OCI-LY1 (cell line): ENCODE results near the gene FTCDNL1.

ENCODE experiments used
- H2AFZ ChIP-seq: fragments of 200-600 bp; sonication (generic), shearing (Covaris generic); 2 replicates; pipeline ENCODE4 v1.6.0; 2014; ENCODE audit warnings: antibody characterized with exemption, mild to moderate bottlenecking, low read length
- H3F3A ChIP-seq: fragments of 200-600 bp; sonication (generic), shearing (Covaris generic); 2 replicates; pipeline ENCODE4 v1.6.0; 2014; ENCODE audit warnings: mild to moderate bottlenecking, antibody characterized with exemption, low read length, moderate library complexity; ENCODE audit not compliant: insufficient read depth
- H3K27ac ChIP-seq: fragments of 200-600 bp; sonication (generic); 2 replicates; pipeline ENCODE4 v1.5.1; 2014; ENCODE audit warnings: low read length, mixed run types, mild to moderate bottlenecking, low read depth; ENCODE audit not compliant: poor library complexity, severe bottlenecking
- H3K27me3 ChIP-seq: fragments of 200-600 bp; sonication (generic); 2 replicates; pipeline ENCODE4 v1.6.0; 2014; ENCODE audit warnings: antibody characterized with exemption, mild to moderate bottlenecking, low read length, moderate library complexity; ENCODE audit not compliant: insufficient read depth
- H3K36me3 ChIP-seq: fragments of 200-600 bp; sonication (generic); 2 replicates; pipeline ENCODE4 v1.6.1; 2014; ENCODE audit warnings: mild to moderate bottlenecking, antibody characterized with exemption, low read length, moderate library complexity, mixed read lengths; ENCODE audit not compliant: insufficient read depth
- H3K4me1 ChIP-seq: fragments of 200-600 bp; sonication (generic); 2 replicates; pipeline ENCODE4 v1.5.1; 2014; ENCODE audit warnings: mild to moderate bottlenecking, low read length, moderate library complexity; ENCODE audit not compliant: insufficient read depth, severe bottlenecking
- H3K4me2 ChIP-seq: fragments of 200-600 bp; sonication (generic), shearing (Covaris generic); 2 replicates; pipeline ENCODE4 v1.6.1; 2014; ENCODE audit warnings: low read length
- H3K4me3 ChIP-seq: fragments of 200-600 bp; sonication (generic); 2 replicates; pipeline ENCODE4 v1.5.1; 2014; ENCODE audit warnings: low read length, low read depth, mild to moderate bottlenecking, mixed read lengths; ENCODE audit not compliant: poor library complexity, severe bottlenecking
- H3K79me2 ChIP-seq: fragments of 200-600 bp; shearing (Covaris generic); 2 replicates; pipeline ENCODE4 v1.6.1; 2016; ENCODE audit warnings: mixed run types, low read length, mixed read lengths; ENCODE audit not compliant: insufficient read depth
- H3K9ac ChIP-seq: fragments of 200-600 bp; sonication (generic), shearing (Covaris generic); 2 replicates; pipeline ENCODE4 v1.6.1; 2014; ENCODE audit warnings: mild to moderate bottlenecking, low read length, mixed read lengths
- H3K9me2 ChIP-seq: fragments of 200-600 bp; sonication (generic), shearing (Covaris generic); 2 replicates; pipeline ENCODE4 v1.6.1; 2014; ENCODE audit warnings: low read depth, mild to moderate bottlenecking, low read length, mixed read lengths
- H3K9me3 ChIP-seq: fragments of 200-600 bp; shearing (Covaris generic); 2 replicates; pipeline ENCODE4 v1.6.1; 2014; ENCODE audit warnings: low read length, mixed read lengths
- H4K20me1 ChIP-seq: fragments of 200-600 bp; sonication (generic), shearing (Covaris generic); 2 replicates; pipeline ENCODE4 v1.6.0; 2016; ENCODE audit warnings: mild to moderate bottlenecking, low read length; ENCODE audit not compliant: insufficient read depth
- EZH2 ChIP-seq: fragments of 200-600 bp; sonication (generic), shearing (Covaris generic); IDR thresholded peaks from 2 replicates; pipeline ENCODE4 v1.8.0; 2017; ENCODE audit warnings: borderline replicate concordance, mixed run types, mild to moderate bottlenecking, antibody characterized with exemption, low read length, moderate library complexity, mixed read lengths
- TF ChIP-seq, protein P1 (sequence below): fragments of 200-600 bp; sonication (generic), shearing (Covaris generic); IDR thresholded peaks from 2 replicates; pipeline ENCODE4 v1.5.1; 2017; ENCODE audit warnings: mild to moderate bottlenecking, antibody characterized with exemption, low read length, moderate library complexity, mixed read lengths

FTCDNL1 gene

DNA sequence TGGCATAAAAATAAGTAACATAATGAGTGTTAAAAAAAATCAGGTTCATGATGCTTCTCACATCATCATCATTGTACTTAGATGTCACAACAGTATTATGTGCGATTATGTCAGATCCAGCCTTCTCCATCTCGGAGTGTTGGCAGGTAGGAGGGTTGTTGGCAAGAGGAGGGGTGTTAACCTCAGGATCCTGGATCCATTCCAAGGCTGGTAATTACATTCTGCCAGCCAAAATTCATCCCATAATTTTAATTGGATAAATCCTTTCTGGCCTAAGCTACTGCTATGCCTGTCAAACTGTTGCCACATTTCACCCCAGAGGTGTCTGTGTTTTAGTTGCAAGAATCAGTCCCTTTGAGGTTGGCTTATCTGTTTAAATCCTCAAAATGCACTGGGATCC lies 891 bp upstream of the FTCDNL1 start:
- no peak overlapping the region for H3K9ac ChIP-seq
- H3K9me3 ChIP-seq: no peaks in the 10 kb centered on the region
- H3K36me3 ChIP-seq: no peaks in the 10 kb centered on the region
- no peak overlapping the region for H3K4me3 ChIP-seq
- H2AFZ ChIP-seq: no peak overlapping the region
- H3K27ac ChIP-seq: no peak overlapping the region
- no peak overlapping the region for H3K4me2 ChIP-seq
- TF ChIP-seq EZH2: no peak
- TF ChIP-seq, protein P1, sequence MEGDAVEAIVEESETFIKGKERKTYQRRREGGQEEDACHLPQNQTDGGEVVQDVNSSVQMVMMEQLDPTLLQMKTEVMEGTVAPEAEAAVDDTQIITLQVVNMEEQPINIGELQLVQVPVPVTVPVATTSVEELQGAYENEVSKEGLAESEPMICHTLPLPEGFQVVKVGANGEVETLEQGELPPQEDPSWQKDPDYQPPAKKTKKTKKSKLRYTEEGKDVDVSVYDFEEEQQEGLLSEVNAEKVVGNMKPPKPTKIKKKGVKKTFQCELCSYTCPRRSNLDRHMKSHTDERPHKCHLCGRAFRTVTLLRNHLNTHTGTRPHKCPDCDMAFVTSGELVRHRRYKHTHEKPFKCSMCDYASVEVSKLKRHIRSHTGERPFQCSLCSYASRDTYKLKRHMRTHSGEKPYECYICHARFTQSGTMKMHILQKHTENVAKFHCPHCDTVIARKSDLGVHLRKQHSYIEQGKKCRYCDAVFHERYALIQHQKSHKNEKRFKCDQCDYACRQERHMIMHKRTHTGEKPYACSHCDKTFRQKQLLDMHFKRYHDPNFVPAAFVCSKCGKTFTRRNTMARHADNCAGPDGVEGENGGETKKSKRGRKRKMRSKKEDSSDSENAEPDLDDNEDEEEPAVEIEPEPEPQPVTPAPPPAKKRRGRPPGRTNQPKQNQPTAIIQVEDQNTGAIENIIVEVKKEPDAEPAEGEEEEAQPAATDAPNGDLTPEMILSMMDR: no peak
- H3K9me2 ChIP-seq: no peaks in the 10 kb centered on the region
- H4K20me1 ChIP-seq: no peaks in the 10 kb centered on the region
- H3K4me1 ChIP-seq: peaks cover 12% of the 10 kb centered on the region
- no peaks in the 10 kb centered on the region for H3K27me3 ChIP-seq
- H3K79me2 ChIP-seq: no peaks in the 10 kb centered on the region
- no peaks in the 10 kb centered on the region for H3F3A ChIP-seq

- no peaks in the 10 kb centered on the region for H3K27me3 ChIP-seq
- no peaks in the 10 kb centered on the region for H4K20me1 ChIP-seq
- no peak for TF ChIP-seq EZH2
- TF ChIP-seq, protein P1: no peak; the same call in 1 of the 2 replicates
- peak overlapping the region; percentile 68 for H3K9ac ChIP-seq
- no peaks in the 10 kb centered on the region for H3K9me3 ChIP-seq
- no peaks in the 10 kb centered on the region for H3F3A ChIP-seq
- peaks cover 12% of the 10 kb centered on the region for H3K4me1 ChIP-seq
- no peaks in the 10 kb centered on the region for H3K79me2 ChIP-seq
- H3K4me3 ChIP-seq: peak overlapping the region; percentile 79
- H3K36me3 ChIP-seq: no peaks in the 10 kb centered on the region
- H2AFZ ChIP-seq: peak overlapping the region; percentile 91; the same call in 1 of the 2 replicates
- no peaks in the 10 kb centered on the region for H3K9me2 ChIP-seq
- peak overlapping the region; percentile 98 for H3K4me2 ChIP-seq
- H3K27ac ChIP-seq: no peak overlapping the region
Measured at GRCh38 chr2:199851501-199851810, 464 bp upstream of the FTCDNL1 start.

- peak overlapping the region; percentile 79 for H3K4me3 ChIP-seq
- no peak overlapping the region for H3K27ac ChIP-seq
- no peaks in the 10 kb centered on the region for H3F3A ChIP-seq
- no peaks in the 10 kb centered on the region for H3K36me3 ChIP-seq
- no peaks in the 10 kb centered on the region for H3K9me3 ChIP-seq
- no peaks in the 10 kb centered on the region for H3K79me2 ChIP-seq
- H4K20me1 ChIP-seq: no peaks in the 10 kb centered on the region
- H3K4me2 ChIP-seq: peak overlapping the region; percentile 98
- TF ChIP-seq, protein P1: no peak
- TF ChIP-seq EZH2: no peak
- peak overlapping the region; percentile 71 for H3K9ac ChIP-seq
- no peaks in the 10 kb centered on the region for H3K27me3 ChIP-seq
- H2AFZ ChIP-seq: no peak overlapping the region
- peaks cover 12% of the 10 kb centered on the region for H3K4me1 ChIP-seq
- H3K9me2 ChIP-seq: no peaks in the 10 kb centered on the region
Measured at GRCh38 chr2:199850218-199850717, 724 bp downstream of the FTCDNL1 start.
